GM23248 (cell line): ENCODE measurements around the gene STRA6. TPM values are rescaled to one million over a fixed set of nuclear protein-coding genes. Genes with fewer than 3 reads are reported as not detected.

Experiments
- DNase-seq: peaks from one replicate; pipeline ENCODE4 v3.0.0-alpha.2; 2015
- H2AFZ ChIP-seq: fragments of 200-600 bp; sonication (generic); 2 replicates; pipeline ENCODE4 v1.6.1; 2016; ENCODE audit warnings: antibody characterized with exemption
- H3F3A ChIP-seq: fragments of 200-600 bp; sonication (generic); 2 replicates; pipeline ENCODE4 v1.6.1; 2016; ENCODE audit warnings: mild to moderate bottlenecking, antibody characterized with exemption, mixed run types; ENCODE audit not compliant: insufficient read depth
- H3K27ac ChIP-seq: fragments of 200-600 bp; sonication (generic); 2 replicates; pipeline ENCODE4 v1.5.1; 2016; ENCODE audit warnings: mild to moderate bottlenecking
- H3K27me3 ChIP-seq: fragments of 200-600 bp; sonication (generic); replicated peaks from 2 replicates; pipeline ENCODE4 v1.6.1; 2016; ENCODE audit warnings: mild to moderate bottlenecking; ENCODE audit not compliant: insufficient read depth
- H3K36me3 ChIP-seq: fragments of 200-600 bp; sonication (generic); 2 replicates; pipeline ENCODE4 v1.6.1; 2016; ENCODE audit warnings: low read depth, mild to moderate bottlenecking
- H3K4me1 ChIP-seq: fragments of 200-600 bp; sonication (generic); 2 replicates; pipeline ENCODE4 v1.6.1; 2016; ENCODE audit warnings: mild to moderate bottlenecking; ENCODE audit not compliant: insufficient read depth
- H3K4me2 ChIP-seq: fragments of 200-600 bp; sonication (generic); one replicate; pipeline ENCODE4 v1.6.1; 2016; ENCODE audit warnings: mild to moderate bottlenecking; ENCODE audit not compliant: unreplicated experiment
- H3K4me3 ChIP-seq: fragments of 200-600 bp; sonication (generic); 2 replicates; pipeline ENCODE4 v1.5.1; 2016; ENCODE audit warnings: mild to moderate bottlenecking
- H3K79me2 ChIP-seq: fragments of 200-600 bp; sonication (generic); 2 replicates; pipeline ENCODE4 v1.6.1; 2016; ENCODE audit warnings: mild to moderate bottlenecking; ENCODE audit not compliant: insufficient read depth
- H3K9ac ChIP-seq: fragments of 200-600 bp; sonication (generic); 2 replicates; pipeline ENCODE4 v1.6.1; 2016; ENCODE audit warnings: mild to moderate bottlenecking
- H3K9me2 ChIP-seq: fragments of 200-600 bp; sonication (generic); 2 replicates; pipeline ENCODE4 v1.6.1; 2016; ENCODE audit warnings: mixed run types, mild to moderate bottlenecking, moderate library complexity; ENCODE audit not compliant: insufficient read depth
- H3K9me3 ChIP-seq: fragments of 200-600 bp; sonication (generic); one replicate; pipeline ENCODE4 v1.6.1; 2017; ENCODE audit warnings: low read depth
- H4K20me1 ChIP-seq: fragments of 200-600 bp; sonication (generic); 2 replicates; pipeline ENCODE4 v1.6.0; 2016; ENCODE audit not compliant: insufficient read depth
- EZH2 ChIP-seq: fragments of 200-600 bp; sonication (generic); IDR thresholded peaks from 2 replicates; pipeline ENCODE4 v1.6.1; 2018; ENCODE audit warnings: antibody characterized with exemption, mild to moderate bottlenecking; ENCODE audit not compliant: insufficient read depth, poor library complexity, severe bottlenecking
- EZH2phosphoT487 ChIP-seq: fragments of 200-600 bp; sonication (generic); IDR thresholded peaks from 2 replicates; pipeline ENCODE4 v1.6.1; 2018; ENCODE audit warnings: antibody characterized with exemption, moderate library complexity, mild to moderate bottlenecking, low read depth; ENCODE audit not compliant: insufficient read depth
- WGBS, 2 experiments: methylation state at CpG; one replicate each; pipeline ENCODE4 v1.1.6; 2015 to 2017; ENCODE audit warnings: low lambda C conversion rate in 2 of 2, low coverage in 1 of 2; ENCODE audit errors: missing lambda C conversion rate in 2 of 2; 5-methylcytosine and 5-hydroxymethylcytosine counted together
- in situ Hi-C: fragments of 300-500 bp; cut with MboI; formaldehyde crosslinking; loops from 2 replicates; pipeline ENCODE4 v1.15.0; 2020
- polyA plus RNA-seq: library from polyadenylated mRNA; unstranded; fragments of >200 nt; fragmentation: Nextera tagmentation; extraction: Ambion mirVana; gene quantifications from 2 replicates; pipeline ENCODE4 v1.2.1, GENCODE V29; 2016
- total RNA-seq: library from RNA; depleted of rRNA; stranded (reverse); fragments of >200 nt; shearing (Covaris generic); gene quantifications from 2 replicates; pipeline ENCODE4 v1.2.3, GENCODE V29; 2014

The STRA6 gene
- total and polyA plus RNA-seq, 2 experiments from 2014 or later = not detected

DNA sequence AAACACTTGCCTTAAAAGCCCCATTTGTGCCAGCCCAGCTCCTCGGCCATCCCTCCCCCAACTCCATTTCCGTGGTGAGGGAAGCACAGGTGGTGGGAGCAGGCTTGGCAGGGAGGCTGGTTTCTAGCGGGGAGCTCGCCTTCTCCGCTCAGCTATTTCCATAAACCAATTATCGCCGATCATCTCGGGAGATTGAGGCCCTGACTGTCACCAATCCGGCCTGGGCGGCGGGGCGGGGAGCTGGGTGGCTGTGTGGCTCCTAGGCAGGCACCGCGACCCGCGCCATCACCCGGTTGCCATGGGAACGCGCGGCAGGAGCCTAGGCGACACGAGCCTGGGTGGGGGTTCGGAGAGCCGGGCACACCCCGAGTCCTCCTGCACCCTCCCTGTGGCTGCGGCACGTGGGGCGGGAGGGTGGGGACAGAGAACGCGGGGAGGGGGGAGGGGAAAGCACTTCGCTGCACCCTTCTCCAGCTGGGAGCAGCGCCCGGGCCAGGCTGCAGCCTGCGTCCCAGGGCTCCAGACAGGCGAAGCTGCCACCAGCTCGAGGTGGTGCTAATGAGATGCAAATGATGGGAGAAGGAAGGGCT is 42.9 kb upstream of the STRA6 start:
- H3K27me3 ChIP-seq = 0 out of 2 replicates have a peak, but pooled peaks cover 4% of the 10 kb centered on the region
- H3K4me1 ChIP-seq = peaks cover 19% of the 10 kb centered on the region
- 9 to 10% methylated on average over 29 of the region's 36 CpGs for WGBS, 2 experiments
- H3K9me2 ChIP-seq = no peaks in the 10 kb centered on the region
- H3K4me3 ChIP-seq = no peak overlapping the region
- peak; percentile 20 for DNase-seq
- no peaks in the 10 kb centered on the region for H4K20me1 ChIP-seq
- H2AFZ ChIP-seq = no peak overlapping the region
- no peaks in the 10 kb centered on the region for H3K9me3 ChIP-seq
- TF ChIP-seq EZH2 = no peak
- no peak for TF ChIP-seq EZH2phosphoT487
- H3K4me2 ChIP-seq = no peak overlapping the region
- in situ Hi-C loops = no loop called here
- H3K9ac ChIP-seq = no peak overlapping the region
- peaks cover 5% of the 10 kb centered on the region; the same call in 1 of the 2 replicates for H3F3A ChIP-seq
- no peak overlapping the region for H3K27ac ChIP-seq
- no peaks in the 10 kb centered on the region for H3K79me2 ChIP-seq
- no peaks in the 10 kb centered on the region for H3K36me3 ChIP-seq

DNA sequence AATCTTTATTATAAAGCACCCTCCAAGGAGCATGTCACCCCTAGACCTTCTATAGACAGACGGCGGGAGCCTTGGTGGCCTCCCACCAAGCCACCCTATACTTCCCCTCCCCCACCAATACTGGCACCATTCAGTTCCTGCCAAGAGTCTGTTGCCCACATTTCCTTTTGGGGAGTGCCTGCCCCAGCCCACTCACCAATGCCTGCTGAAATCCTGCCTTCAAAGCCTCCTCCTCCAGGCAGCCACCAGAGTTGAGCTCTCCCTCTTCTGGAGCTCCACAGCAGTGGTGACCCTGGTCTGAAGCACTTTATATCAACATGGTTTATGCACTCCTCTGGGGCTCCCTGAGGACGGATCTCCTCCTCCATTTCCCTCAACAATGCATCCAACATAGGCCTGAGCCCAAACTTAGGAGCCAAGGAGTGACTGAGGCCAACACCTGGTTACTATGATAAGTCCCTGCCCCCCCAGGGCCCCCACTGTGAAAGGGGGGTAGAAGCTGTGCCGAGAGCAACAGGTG is 42.3 kb upstream of the STRA6 start:
- H3K4me1 ChIP-seq = peaks cover 24% of the 10 kb centered on the region
- H3K27me3 ChIP-seq = 0 out of 2 replicates have a peak, but pooled peaks cover 4% of the 10 kb centered on the region
- H3K9me2 ChIP-seq = no peaks in the 10 kb centered on the region
- no peak for TF ChIP-seq EZH2
- TF ChIP-seq EZH2phosphoT487 = no peak
- no peak overlapping the region for H3K27ac ChIP-seq
- in situ Hi-C loops = no loop called here
- no peaks in the 10 kb centered on the region for H4K20me1 ChIP-seq
- H3K4me2 ChIP-seq = no peak overlapping the region
- no peaks in the 10 kb centered on the region for H3K79me2 ChIP-seq
- peaks cover 8% of the 10 kb centered on the region; the same call in 1 of the 2 replicates for H3F3A ChIP-seq
- no peaks in the 10 kb centered on the region for H3K9me3 ChIP-seq
- no peak overlapping the region for H2AFZ ChIP-seq
- H3K9ac ChIP-seq = no peak overlapping the region
- WGBS, 2 experiments = 46% methylated on average over 4 of the region's 4 CpGs
- no peak for DNase-seq
- H3K4me3 ChIP-seq = no peak overlapping the region
- no peaks in the 10 kb centered on the region for H3K36me3 ChIP-seq

DNA sequence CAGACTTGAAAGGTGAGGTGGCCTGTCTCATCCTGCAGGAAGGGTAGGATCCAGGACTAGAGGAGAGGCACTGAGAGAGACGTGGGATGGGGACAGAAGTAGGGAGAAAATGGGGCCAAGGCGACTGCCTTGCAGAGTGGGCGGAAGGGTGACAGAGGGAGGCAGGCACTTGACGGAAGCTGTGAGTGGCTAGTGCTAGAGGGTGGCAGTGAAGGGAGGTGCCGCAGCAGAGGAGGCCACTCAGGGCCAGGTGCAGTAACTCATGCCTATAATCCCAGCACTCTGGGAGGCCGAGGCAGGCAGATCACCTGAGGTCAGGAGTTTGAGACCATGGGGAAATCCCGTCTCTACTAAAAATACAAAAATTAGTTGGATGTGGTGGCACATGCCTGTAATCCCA is 40.8 kb upstream of the STRA6 start:
- WGBS, 2 experiments = 90 to 93% methylated on average over 7 of the region's 7 CpGs
- in situ Hi-C loops = no loop called here
- Histone ChIP-seq H3K27me3 (0 out of 2 replicates have a peak, but pooled peaks cover 4% of the 10 kb centered on the region), H3K79me2 (no peaks in the 10 kb centered on the region), H3F3A (peaks cover 14% of the 10 kb centered on the region; the same call in 1 of the 2 replicates), H3K4me1 (peaks cover 29% of the 10 kb centered on the region), H4K20me1 (no peaks in the 10 kb centered on the region), H3K4me2 (no peak overlapping the region), H3K4me3 (no peak overlapping the region), H3K36me3 (no peaks in the 10 kb centered on the region), H3K9me2 (no peaks in the 10 kb centered on the region), H3K9me3 (no peaks in the 10 kb centered on the region), H2AFZ (no peak overlapping the region), H3K9ac (no peak overlapping the region), H3K27ac (no peak overlapping the region)
- TF ChIP-seq EZH2phosphoT487 = no peak
- TF ChIP-seq EZH2 = no peak
- DNase-seq = no peak

DNA sequence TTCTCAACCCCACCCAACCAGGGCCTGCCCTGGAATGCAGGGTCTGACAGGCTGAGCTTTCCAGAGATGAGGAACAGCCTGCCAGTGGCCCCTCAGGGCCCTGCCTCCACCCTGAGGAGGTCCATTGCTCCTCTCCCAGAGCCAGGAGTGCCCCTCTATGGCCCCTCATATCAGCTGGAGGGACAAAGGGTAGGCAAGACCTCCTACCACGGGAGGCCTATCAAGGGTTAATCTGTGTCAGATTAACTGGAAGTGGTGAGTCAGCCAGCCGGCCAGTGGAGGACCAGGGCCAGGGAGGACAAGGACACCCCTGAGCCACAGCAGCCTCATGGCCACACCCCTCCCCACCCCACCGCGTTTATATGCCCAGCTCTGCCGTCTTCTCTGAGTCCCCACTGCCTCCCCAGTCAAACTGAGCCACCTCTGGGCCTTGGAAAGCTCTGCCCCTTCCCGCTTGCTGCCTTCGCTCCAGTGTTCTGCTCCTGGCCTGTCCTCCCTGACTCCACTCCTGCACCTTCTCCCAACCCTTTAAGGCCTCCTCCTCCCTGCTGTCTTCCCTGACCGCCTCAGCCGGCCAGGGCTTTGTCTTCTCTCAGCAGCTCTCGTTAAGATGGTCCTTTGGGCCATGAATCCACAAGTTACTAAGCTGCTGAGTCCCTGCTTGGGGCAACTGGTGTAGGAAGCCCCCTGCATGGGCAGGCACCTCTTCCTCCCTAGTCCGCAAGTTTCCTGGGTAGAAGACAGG is 40.0 kb upstream of the STRA6 start:
- no peak overlapping the region for H3K4me3 ChIP-seq
- no peaks in the 10 kb centered on the region for H3K36me3 ChIP-seq
- H3K4me1 ChIP-seq = peaks cover 29% of the 10 kb centered on the region
- H3K27ac ChIP-seq = no peak overlapping the region
- H4K20me1 ChIP-seq = no peaks in the 10 kb centered on the region
- H2AFZ ChIP-seq = no peak overlapping the region
- no peaks in the 10 kb centered on the region for H3K9me3 ChIP-seq
- in situ Hi-C loops = no loop called here
- H3K9ac ChIP-seq = no peak overlapping the region
- H3K4me2 ChIP-seq = no peak overlapping the region
- peaks cover 14% of the 10 kb centered on the region; the same call in 1 of the 2 replicates for H3F3A ChIP-seq
- 47 to 53% methylated on average over 11 of the region's 11 CpGs for WGBS, 2 experiments
- no peaks in the 10 kb centered on the region for H3K79me2 ChIP-seq
- 0 out of 2 replicates have a peak, but pooled peaks cover 4% of the 10 kb centered on the region for H3K27me3 ChIP-seq
- DNase-seq = peak; percentile 71
- no peak for TF ChIP-seq EZH2phosphoT487
- TF ChIP-seq EZH2 = no peak
- no peaks in the 10 kb centered on the region for H3K9me2 ChIP-seq
